Activated CD8-positive, alpha-beta memory T cell treated with anti-CD3 and anti-CD28 coated beads for 1 hour (primary cell): ENCODE results near the gene CDC42BPA.
"Not testable (repeated sequence)": the region's sequence is repeated elsewhere in the genome, so short reads cannot be mapped to it uniquely, and the experiment has no call there.

Source experiments
- DNase-seq, 2 donors: peaks; one replicate each; pipeline ENCODE4 v3.0.0-alpha.2; 2020; ENCODE audit warnings: low read depth in 1 of 2; ENCODE audit errors: extremely low read depth in 1 of 2

Gene CDC42BPA

DNA sequence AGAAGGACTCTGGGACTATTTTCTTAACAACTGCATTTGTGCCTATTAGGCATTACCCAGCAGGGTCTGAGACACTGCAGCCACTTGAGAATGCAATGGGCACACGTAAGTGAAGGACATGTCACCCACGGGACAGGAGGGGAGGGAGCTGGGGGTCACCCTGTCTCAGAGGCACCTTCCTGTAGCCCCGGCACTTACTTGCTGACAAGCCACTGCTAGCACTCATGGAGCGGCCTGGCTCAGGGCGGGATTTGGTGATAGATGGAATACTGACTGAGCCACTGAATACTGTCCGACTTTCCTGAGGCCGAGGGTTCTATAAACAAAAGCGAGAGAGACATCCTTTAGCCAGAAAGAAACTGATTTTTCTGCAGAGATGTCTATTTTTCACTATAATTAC is 313.5 kb downstream of the CDC42BPA start:
- DNase-seq, result no peak

- no peak for DNase-seq
Measured at GRCh38 chr1:227003165-227003564, 315.1 kb downstream of the CDC42BPA start.

- no peak for DNase-seq
Measured at GRCh38 chr1:227002531-227003049, 315.7 kb downstream of the CDC42BPA start.

DNA sequence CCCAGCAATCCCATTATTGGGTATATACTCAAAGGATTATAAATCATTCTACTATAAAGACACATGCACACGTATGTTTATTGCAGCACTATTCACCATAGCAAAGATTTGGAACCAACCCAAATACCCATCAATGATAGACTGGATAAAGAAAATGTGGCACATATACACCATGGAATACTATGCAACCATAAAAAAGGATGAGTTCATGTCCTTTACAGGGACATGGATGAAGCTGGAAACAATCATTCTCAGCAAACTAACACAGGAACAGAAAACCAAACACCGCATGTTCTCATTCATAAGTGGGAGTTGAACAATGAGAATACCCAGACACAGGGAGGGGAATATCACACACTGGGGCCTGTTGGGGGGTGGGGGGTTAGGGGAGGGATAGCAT is 318.7 kb downstream of the CDC42BPA start:
- DNase-seq, result not testable (repeated sequence)

- DNase-seq, result no peak
Measured at GRCh38 chr1:226995365-226996332, 322.6 kb downstream of the CDC42BPA start.

GRCh38 chr1:226994586-226995364 is 323.5 kb downstream of the CDC42BPA start:
- no peak for DNase-seq

GRCh38 chr1:226993814-226994585 is 324.3 kb downstream of the CDC42BPA start:
- DNase-seq, result no peak

- no peak for DNase-seq
Measured at GRCh38 chr1:226991920-226992319, 326.4 kb downstream of the CDC42BPA start.

DNA sequence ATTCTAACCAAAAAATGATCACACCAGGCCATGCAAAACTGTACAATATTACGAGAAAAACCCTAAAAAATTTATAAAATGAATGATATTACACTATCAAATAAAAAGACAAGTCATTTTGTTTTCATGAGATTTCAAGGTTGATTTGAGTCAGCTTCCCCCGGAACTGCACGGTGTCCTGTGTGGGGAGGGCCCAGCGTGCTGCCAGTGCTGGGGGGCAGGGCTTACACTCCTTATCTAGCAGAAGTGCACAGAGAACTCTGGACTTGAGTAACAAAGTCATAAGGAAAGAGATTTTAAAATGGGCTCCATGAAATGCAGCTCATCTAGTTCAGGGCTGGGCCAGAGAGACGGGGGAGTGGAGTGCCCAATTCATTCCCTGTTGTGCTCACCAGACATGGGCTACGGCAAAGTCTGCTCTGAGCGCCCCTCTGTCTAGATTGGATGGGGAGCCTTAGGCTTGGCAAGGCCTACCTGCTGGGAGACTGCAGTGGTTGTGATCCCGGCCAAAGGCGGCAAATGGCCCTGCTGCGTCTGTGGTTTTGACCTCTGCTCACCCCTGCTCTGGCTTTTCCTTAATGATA is 328.1 kb downstream of the CDC42BPA start:
- DNase-seq, result no peak

DNA sequence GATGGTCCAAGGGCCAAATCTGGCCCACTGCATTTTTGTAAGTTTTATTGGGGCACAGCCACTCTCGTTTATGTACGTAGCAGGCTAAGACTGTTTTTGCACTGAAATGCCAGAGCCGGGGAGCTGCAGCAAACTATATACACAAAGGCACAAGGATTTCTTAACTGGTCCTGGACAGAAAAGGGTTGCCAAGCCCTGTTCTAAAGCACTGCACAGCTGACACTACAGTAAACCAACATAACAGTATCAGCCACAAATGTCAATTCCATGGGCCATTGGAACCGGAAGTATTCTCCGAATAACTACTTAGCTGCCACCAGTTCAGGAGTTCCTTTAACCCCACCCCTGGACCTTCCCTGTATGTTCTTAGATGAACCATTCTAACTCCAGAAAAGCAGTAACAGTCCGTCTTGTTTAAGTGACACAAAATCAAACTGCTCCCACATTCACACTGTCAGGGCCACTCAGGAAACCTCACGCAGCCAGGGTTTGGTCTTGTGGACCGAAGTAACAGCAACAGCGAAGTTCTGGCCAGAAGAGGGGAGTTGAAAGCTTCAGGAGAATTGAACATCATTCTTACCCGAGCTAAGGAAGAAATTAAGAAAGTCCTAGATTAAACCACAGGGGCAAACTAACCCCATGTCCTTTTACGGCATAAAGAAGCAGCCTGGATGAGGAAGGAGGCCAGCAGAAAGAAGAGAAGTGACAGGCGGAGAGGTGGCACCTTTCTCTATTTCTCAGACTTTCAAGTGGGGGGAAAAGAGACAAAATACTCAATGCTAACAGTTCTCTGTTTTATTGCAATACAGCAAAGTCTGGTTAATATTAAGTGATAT is 329.0 kb downstream of the CDC42BPA start:
- no peak for DNase-seq

DNA sequence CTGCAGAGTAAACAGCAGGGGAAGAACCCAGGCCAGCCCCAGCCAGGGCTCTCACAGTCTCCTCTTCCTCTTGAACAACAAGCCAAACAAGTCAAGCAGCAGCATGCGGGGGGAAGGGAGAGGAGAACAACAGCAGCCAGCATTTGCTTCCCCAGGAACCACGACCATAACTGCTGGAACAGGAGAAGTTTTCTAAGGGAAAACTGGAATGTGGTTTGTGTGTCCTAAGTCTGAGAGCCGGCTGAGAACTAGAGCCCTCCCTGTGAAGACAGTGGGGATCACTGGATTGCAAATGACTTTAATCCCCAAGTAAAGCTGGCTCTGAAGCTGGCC is 330.0 kb downstream of the CDC42BPA start:
- DNase-seq, result no peak

DNA sequence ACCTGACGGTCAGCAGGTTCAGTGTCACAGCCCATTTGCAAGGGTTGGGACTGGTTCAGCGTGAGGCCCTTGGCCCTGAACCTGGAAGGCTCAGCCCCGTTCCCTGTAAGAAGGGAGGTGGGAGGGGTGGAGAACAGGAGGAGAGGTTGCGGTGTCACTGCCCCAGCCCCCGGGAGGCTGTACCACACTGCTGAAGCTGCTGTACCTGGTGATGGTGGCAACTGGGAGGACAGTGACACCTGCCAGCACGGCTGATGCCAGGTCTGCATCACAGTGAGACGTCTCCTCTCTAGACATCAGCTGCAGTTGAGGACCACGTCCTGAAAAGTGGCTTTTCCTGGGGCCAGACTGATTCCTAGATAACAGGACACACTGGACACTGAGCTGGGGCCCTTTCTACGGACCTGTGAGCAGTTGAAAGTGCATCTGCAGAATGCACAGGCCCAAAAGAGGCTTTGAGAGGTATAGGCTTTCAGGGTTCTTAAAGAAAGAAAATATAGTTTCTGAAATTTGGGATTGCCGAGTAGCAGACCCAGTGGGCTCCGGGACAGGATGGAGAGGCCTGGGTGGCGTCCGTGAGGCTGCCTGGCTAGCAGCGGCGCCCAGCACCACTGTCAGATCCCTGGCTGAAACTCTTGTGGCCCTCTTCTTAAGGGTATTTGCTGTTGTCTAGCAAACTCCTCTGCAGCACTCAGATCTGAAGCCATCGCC is 330.5 kb downstream of the CDC42BPA start:
- no peak for DNase-seq

- DNase-seq, result no peak
Measured at GRCh38 chr1:226987179-226987536, 331.1 kb downstream of the CDC42BPA start.

GRCh38 chr1:226986496-226987178 is 331.7 kb downstream of the CDC42BPA start:
- DNase-seq, result no peak

GRCh38 chr1:226985839-226986463 is 332.3 kb downstream of the CDC42BPA start:
- no peak for DNase-seq

GRCh38 chr1:226985239-226985838 is 333.0 kb downstream of the CDC42BPA start:
- DNase-seq, result no peak

DNA sequence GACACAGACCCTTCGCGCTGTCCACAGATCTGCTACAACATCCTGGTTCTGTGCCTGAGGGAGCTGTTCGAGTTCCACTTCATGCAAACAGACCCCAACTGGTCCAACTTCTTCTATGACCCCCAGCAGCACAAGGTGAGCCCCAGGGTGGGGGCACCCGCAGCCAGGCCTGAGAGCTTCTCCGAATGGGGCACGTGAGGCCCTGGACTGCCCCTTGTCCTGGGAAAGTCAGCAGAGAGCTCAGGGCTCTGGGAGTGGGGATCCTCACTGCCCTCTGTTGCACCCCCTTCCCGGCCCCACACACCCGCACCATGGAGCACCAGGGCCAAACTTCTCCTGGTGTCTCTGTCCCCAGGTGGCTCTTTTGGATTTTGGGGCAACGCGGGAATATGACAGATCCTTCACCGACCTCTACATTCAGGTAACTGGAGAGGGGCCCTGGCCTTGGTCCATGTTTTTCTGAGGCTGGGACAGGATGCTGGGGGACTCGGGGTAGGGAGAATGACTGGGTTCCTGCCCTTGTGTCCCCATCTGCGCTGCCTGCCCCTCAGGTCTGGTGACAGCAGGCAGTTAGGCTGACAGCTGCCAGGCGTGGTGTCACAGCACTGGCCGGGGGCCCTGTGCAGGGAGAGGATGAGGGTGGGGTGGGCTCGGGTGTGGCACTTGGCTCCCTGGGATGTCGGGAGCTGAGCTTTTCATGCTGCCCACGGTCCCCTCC is 333.6 kb downstream of the CDC42BPA start:
- no peak for DNase-seq
